ENCODE data around the gene KLK11. TPM values are rescaled to one million over a fixed set of nuclear protein-coding genes. Genes with fewer than 3 reads are reported as not detected.
"Not testable (repeated sequence)": the region's sequence is repeated elsewhere in the genome, so short reads cannot be mapped to it uniquely, and the experiment has no call there.

KLK11 gene
- polyA plus RNA-seq, 1 experiment, result not detected

- Histone ChIP-seq H3K4me3 (ENCODE audit: low read depth, low read length) (no peak overlapping the region), H3K36me3 (ENCODE audit: control insufficient read depth, insufficient read depth, low read length) (no peaks in the 10 kb centered on the region), H3K27me3 (ENCODE audit: control insufficient read depth, insufficient read depth, low read length) (no peaks in the 10 kb centered on the region)
- CTCF ChIA-PET, result no interaction called here
- no peak for DNase-seq (ENCODE audit: low read depth)
- POLR2A ChIA-PET, result no interaction called here
- no peak for TF ChIP-seq CTCF (IDR thresholded peaks at IDR 0.05; ENCODE audit: insufficient read depth, low read depth, low read length)
Measured at GRCh38 chr19:50994129-50994528, 32.3 kb downstream of the KLK11 start.

DNA sequence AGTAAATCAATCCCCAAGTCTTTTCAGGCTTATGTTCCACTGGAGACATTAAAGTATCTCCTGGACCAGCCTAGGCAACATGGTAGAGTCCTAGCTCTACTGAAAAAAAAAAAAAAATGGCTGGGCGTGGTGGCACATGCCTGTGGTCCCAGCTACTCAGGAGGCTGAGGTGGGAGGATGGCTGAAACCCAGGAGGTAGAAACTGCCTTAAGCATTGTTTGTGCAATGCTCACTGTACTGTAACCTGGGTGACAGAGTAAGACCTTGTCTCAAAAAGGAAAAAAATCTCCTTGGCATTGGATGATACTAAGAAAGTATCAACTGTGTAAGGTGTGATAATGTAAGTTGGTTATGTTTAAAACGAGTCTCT is 33.8 kb downstream of the KLK11 start:
- TF ChIP-seq CTCF (IDR thresholded peaks at IDR 0.05; ENCODE audit: insufficient read depth, low read depth, low read length), result no peak
- POLR2A ChIA-PET, result no interaction called here
- H3K36me3 ChIP-seq (ENCODE audit: control insufficient read depth, insufficient read depth, low read length), result no peaks in the 10 kb centered on the region
- no peak for DNase-seq (ENCODE audit: low read depth)
- H3K4me3 ChIP-seq (ENCODE audit: low read depth, low read length), result no peak overlapping the region
- H3K27me3 ChIP-seq (ENCODE audit: control insufficient read depth, insufficient read depth, low read length), result no peaks in the 10 kb centered on the region
- CTCF ChIA-PET, result no interaction called here

DNA sequence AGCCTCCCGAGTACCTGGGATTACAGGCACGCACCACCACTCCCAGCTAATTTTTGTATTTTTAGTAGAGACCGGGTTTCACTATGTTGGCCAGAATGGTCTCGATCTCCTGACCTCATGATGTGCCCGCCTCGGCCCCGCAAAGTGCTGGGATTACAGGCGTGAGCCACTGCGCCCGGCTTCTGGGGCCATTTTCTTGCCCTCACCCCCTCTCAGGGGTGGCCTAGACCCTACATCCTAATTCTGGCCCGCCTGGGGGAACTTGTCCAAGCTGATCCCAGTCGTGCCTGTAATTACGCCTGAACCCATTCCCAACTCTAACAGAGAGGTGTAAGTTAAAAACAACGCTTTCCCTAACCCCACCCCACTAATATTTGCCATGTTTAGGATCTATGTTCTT is 42.0 kb downstream of the KLK11 start:
- DNase-seq (ENCODE audit: low read depth); POLR2A ChIA-PET; CTCF ChIA-PET; H3K4me3 ChIP-seq (ENCODE audit: low read depth, low read length); H3K36me3 ChIP-seq (ENCODE audit: control insufficient read depth, insufficient read depth, low read length); H3K27me3 ChIP-seq (ENCODE audit: control insufficient read depth, insufficient read depth, low read length): not testable (repeated sequence)

DNA sequence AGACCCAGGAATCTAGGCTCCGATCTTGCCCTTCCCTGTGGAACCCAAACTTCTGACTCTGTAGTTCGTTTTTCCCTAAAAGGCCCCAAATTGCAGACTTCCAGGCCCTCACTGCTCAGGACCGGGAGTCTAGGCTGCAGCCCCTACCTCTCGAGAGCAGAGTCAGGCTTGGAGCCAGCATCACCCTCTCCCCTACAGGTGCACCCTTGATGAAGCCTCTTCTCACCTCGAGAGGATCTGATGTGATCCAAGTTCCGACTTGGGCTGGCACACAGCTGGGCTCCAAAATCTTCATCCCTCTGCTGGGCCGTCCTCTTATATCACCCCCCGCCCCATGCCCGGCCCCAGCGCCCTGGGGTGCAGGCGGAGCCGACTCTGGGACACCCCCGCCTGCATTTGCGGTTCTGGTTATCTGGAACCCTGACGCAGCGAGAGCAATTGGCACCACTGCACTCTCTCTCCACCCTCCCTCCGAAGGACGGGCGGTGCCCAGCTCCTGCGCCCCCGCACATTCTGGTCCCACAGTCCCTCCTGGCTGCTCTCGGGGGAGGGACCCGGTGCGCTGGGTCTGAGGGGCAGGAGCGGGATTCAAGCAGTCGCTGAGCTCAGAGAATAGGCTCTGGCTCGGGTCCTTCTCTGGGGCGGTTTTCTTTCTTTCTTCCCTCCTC is 42.7 kb downstream of the KLK11 start, which contains the start of gene KLK7:
KLK7 (minus strand) TSS at position 293 of the 668 bp plus-strand sequence. CDS start 1,518 bp downstream, outside the sequence.
- no peak within 1 kb of the TSS for H3K4me3 ChIP-seq (ENCODE audit: low read depth, low read length)
- no peaks in the 10 kb centered on the region for H3K36me3 ChIP-seq (ENCODE audit: control insufficient read depth, insufficient read depth, low read length)
- DNase-seq (ENCODE audit: low read depth), result no peak
- no peak for TF ChIP-seq CTCF (IDR thresholded peaks at IDR 0.05; ENCODE audit: insufficient read depth, low read depth, low read length)
- H3K27me3 ChIP-seq (ENCODE audit: control insufficient read depth, insufficient read depth, low read length), result no peaks in the 10 kb centered on the region
- POLR2A ChIA-PET, result no interaction called here
- CTCF ChIA-PET, result no interaction called here

DNA sequence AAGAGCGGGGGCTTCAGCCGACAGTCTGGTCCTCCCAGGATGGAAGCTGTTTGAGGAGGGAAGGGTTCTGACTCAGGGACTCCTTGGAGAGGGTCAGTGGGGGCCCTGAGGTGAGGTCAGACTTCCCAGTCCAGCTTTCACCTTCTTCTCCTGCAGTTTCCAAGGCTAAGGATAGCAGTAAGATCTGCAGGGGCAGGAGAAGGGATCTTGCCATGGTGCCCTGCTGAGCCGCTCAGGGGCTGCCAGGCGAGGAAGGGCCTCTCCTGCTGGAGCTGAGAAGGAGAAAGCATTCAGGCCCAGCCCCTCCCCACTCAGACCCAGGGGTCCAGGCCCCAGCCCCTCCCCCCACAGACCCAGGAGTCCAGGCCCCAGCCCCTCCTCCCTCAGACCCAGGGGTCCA is 44.2 kb downstream of the KLK11 start:
- ChIA-PET POLR2A (no interaction called here), CTCF (no interaction called here)
- DNase-seq (ENCODE audit: low read depth), result no peak
- Histone ChIP-seq H3K27me3 (ENCODE audit: control insufficient read depth, insufficient read depth, low read length) (no peaks in the 10 kb centered on the region), H3K4me3 (ENCODE audit: low read depth, low read length) (no peak overlapping the region), H3K36me3 (ENCODE audit: control insufficient read depth, insufficient read depth, low read length) (no peaks in the 10 kb centered on the region)
- TF ChIP-seq CTCF (IDR thresholded peaks at IDR 0.05; ENCODE audit: insufficient read depth, low read depth, low read length), result no peak

DNA sequence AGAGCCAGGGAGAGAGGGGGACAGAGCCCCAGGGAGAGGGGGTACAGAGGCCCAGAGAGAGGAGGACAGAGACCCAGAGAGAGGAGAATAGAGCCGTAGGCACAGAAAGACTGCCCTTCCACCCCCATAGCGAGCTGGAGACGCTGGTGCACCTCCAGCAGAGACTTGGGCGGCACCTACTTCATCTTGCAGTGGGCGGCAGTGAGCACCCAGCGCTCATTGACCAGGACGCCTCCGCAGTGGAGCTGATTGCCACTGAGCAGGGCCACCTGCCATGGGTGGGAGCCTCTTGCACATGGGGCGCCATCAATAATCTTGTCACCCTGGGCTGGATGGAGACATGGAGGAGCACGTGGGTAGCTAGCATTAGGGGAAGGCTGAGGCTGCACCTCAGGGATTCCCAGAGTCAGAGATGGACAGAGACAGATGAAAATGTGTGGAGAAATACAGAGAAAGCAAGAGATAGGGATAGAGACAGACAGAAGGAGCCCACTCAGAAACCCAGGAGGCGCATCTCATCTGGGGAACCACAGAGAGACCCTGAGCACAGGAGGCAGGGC is 44.7 kb downstream of the KLK11 start:
- ChIA-PET POLR2A (no interaction called here), CTCF (interaction anchor here (0.6 kb wide), 1 partner anchor 98 kb away, joined by 3 read pairs; no protein-coding TSS in a partner anchor)
- DNase-seq (ENCODE audit: low read depth), result no peak
- no peaks in the 10 kb centered on the region for H3K36me3 ChIP-seq (ENCODE audit: control insufficient read depth, insufficient read depth, low read length)
- no peaks in the 10 kb centered on the region for H3K27me3 ChIP-seq (ENCODE audit: control insufficient read depth, insufficient read depth, low read length)
- TF ChIP-seq CTCF (IDR thresholded peaks at IDR 0.05; ENCODE audit: insufficient read depth, low read depth, low read length), result no peak
- H3K4me3 ChIP-seq (ENCODE audit: low read depth, low read length), result no peak overlapping the region

Measured in BJ (cell line).